Large intestine (tissue), 3 donors: ENCODE results near the gene LGALS7. TPM values are rescaled to one million over a fixed set of nuclear protein-coding genes. Genes with fewer than 3 reads are reported as not detected.
A peak's percentile ranks its signal among the peaks of the same experiment; 100 is the strongest.

Experiments
- DNase-seq, 2 donors: peaks; one replicate each; pipeline versions ENCODE4 v3.0.0 to v3.0.0-alpha.2; 2013
- H3K27ac ChIP-seq: one replicate; pipeline ENCODE4 v1.5.1; 2013; ENCODE audit warnings: low read length
- H3K27me3 ChIP-seq: 2 replicates; pipeline ENCODE4 v1.6.1; 2013; ENCODE audit warnings: low read length; ENCODE audit not compliant: control insufficient read depth, insufficient read depth
- H3K36me3 ChIP-seq: 2 replicates; pipeline ENCODE4 v1.6.1; 2013; ENCODE audit warnings: low read length; ENCODE audit not compliant: control insufficient read depth, insufficient read depth
- H3K4me1 ChIP-seq: one replicate; pipeline ENCODE4 v1.6.1; 2013; ENCODE audit warnings: low read length; ENCODE audit not compliant: control insufficient read depth, insufficient read depth
- H3K4me3 ChIP-seq: one replicate; pipeline ENCODE4 v1.5.1; 2013; ENCODE audit warnings: low read length
- H3K9me3 ChIP-seq: one replicate; pipeline ENCODE4 v1.6.1; 2013; ENCODE audit warnings: mild to moderate bottlenecking, low read depth, low read length, moderate library complexity; ENCODE audit not compliant: control insufficient read depth
- WGBS: methylation state at CpG from one replicate; pipeline ENCODE4 v1.1.5; 2013; ENCODE audit warnings: low lambda C conversion rate; ENCODE audit not compliant: insufficient coverage; 5-methylcytosine and 5-hydroxymethylcytosine counted together
- polyA plus RNA-seq: library from polyadenylated mRNA; unstranded; fragments of 120-200 nt; gene quantifications from one replicate; pipeline ENCODE4 v1.2.1, GENCODE V29; 2013

LGALS7 gene
- polyA plus RNA-seq, 1 donor: 5.6 TPM

DNA sequence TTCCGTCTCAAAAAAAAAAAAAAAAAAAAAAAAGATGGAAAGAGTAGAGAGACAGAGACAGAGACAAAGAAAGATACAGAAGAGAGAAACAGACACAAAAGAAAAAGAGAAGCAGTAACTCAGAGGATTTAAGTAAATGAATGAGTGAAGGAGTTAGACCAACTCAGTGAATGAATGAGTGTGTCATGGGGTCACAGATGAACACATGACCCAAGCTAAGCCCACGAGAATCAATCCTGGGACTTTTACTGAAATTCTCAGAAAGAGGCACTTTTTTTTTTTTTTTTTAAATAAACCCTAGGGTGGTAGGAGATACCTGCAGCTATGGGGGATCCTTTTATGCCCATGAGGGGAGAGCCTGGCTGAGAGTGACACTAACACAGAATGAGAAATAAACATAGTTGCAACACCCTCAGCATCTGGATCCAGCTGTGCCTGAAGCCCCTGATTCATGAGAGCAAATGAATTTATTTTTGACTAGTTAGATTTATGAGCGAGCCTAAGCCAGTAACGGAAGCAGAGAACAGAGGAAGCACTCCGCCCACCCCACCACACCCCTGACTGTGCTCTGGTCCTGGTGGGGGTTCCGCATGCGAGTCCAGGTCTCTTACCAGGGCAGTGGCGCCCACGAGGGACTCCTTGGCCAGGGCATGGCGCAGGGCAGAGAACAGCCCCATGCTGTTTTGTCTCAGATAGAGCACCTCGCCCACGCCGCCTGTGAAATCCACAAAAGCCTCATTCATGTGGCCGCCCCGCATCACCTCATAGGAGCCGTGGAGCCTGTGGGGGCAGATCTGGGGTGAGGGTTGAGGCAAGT, 33.7 kb downstream of the LGALS7 start:
- Histone ChIP-seq H3K4me3 (no peak overlapping the region), H3K9me3 (peaks cover 6% of the 10 kb centered on the region), H3K4me1 (peaks cover 8% of the 10 kb centered on the region), H3K27me3 (no peaks in the 10 kb centered on the region), H3K36me3 (no peaks in the 10 kb centered on the region), H3K27ac (no peak overlapping the region)
- no peak for DNase-seq
- no CpG with 5 or more reads among the region's 16 CpGs for WGBS

- peaks cover 8% of the 10 kb centered on the region for H3K36me3 ChIP-seq
- WGBS: no CpG with 5 or more reads among the region's 21 CpGs
- H3K9me3 ChIP-seq: peaks cover 6% of the 10 kb centered on the region
- H3K27me3 ChIP-seq: no peaks in the 10 kb centered on the region
- peaks cover 21% of the 10 kb centered on the region for H3K4me1 ChIP-seq
- DNase-seq: no peak
- no peak overlapping the region for H3K27ac ChIP-seq
- no peak overlapping the region for H3K4me3 ChIP-seq
Measured at GRCh38 chr19:38737921-38738737, 35.2 kb downstream of the LGALS7 start.

DNA sequence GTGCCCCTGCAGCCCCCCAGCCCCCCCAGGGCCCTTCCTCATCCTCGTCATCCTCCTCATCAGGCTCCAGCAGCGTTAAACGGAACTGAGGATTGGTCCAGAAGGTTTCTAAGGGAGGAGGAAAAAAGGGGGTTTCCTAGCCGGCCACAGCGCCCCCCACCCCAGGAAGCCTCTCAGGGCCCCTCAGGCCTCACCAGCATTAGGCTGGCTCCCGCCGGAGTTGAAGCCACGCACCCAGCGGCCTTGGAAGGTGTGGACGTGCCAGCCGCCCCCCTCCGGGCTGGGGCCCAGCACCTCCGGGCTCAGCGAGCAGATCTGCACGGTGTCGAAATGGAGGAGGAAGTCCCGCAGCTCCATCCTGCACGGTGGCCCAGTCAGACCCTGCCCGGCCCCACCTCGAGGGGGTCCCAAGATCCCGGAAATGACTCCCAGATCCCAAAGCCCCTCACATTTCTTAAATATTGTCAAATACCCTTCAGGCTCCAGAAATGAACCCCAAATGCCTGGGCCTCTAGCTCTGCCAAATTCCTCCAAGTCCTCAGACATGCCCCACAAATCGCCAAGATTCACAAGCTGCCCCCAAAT, 35.9 kb downstream of the LGALS7 start:
- no peak for DNase-seq
- Histone ChIP-seq H3K4me1 (peaks cover 23% of the 10 kb centered on the region), H3K36me3 (peaks cover 12% of the 10 kb centered on the region), H3K27me3 (no peaks in the 10 kb centered on the region), H3K4me3 (no peak overlapping the region), H3K9me3 (peaks cover 6% of the 10 kb centered on the region), H3K27ac (no peak overlapping the region)
- WGBS: 100% methylated on average over 1 of the region's 22 CpGs

DNA sequence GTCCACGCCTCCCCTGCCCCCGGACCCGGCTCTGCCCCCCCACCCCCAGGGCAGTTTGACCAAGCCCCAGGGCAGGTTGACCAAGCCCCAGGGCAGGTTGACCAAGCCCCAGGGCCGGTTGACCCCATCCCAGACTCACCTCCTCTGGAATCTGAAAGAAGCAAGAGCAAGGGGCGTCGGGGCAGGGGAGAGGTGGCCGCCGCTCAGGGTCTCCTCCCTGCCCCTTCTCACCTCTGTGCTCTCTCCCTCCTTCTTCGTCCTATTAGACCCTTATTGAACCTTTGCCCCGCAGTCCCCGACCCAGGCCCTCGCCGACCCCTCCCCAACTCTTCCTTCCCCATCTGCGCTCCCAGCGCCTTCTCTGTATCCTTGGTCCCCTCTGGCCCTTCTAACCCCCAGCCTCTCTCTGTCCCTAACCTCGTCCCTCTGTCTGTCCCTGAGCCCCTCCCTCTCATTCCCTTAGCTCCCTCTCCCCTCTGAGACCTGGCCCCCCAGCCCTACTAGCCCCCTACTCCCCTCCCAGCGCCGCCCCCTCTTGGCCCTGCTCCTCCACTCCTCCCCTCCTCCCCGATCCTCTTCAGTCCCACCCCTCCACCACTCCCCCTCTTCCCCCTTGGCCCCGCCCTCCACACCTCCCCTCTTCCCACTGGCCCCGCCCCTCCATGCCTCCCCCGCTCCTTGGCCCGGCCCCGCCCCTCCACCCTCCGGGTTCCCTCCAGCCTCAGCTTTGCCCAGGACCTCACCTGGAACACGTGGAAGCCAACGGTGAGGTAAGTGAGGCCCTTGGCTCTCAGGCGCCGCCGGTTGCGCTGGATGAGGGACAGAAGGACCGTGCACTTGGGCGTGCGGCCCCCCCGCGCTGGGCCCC, 36.7 kb downstream of the LGALS7 start:
- no peaks in the 10 kb centered on the region for H3K27me3 ChIP-seq
- WGBS: 0% methylated on average over 4 of the region's 36 CpGs
- H3K36me3 ChIP-seq: peaks cover 16% of the 10 kb centered on the region
- H3K9me3 ChIP-seq: peaks cover 6% of the 10 kb centered on the region
- H3K4me3 ChIP-seq: peak overlapping the region; percentile 56
- DNase-seq: peak; percentile 84 to 88
- peaks cover 27% of the 10 kb centered on the region for H3K4me1 ChIP-seq
- H3K27ac ChIP-seq: peak overlapping the region; percentile 77

GRCh38 chr19:38736036-38736412, 37.3 kb downstream of the LGALS7 start:
- Histone ChIP-seq H3K27ac (peak overlapping the region; percentile 77), H3K27me3 (no peaks in the 10 kb centered on the region), H3K4me3 (peak overlapping the region; percentile 56), H3K4me1 (peaks cover 30% of the 10 kb centered on the region), H3K36me3 (peaks cover 22% of the 10 kb centered on the region), H3K9me3 (peaks cover 6% of the 10 kb centered on the region)
- peak; percentile 64 to 73 for DNase-seq
- no CpG with 5 or more reads among the region's 42 CpGs for WGBS

DNA sequence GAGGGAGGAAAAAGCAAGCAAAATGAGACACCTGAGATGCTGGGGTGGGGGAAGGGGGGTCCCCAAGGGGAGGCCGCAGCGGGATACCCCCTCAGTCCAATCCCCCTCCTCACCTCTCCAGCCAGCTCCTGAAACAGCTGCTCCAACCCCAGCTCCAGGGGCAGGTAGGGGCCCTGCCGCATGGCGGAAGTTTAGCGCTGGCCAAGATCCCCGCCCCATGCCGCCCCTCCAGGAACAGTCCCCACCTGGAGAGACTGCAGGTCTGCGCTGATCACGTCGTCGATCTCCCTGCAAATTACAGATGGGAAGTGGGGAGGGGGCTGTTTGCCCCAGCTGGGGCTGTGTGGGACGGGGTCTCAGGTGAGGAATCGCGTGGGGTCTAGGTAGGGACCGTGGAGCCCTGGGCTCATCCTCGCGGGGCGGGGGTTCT, 38.0 kb downstream of the LGALS7 start:
- Histone ChIP-seq H3K27ac (peak overlapping the region; percentile 77), H3K9me3 (peaks cover 6% of the 10 kb centered on the region), H3K36me3 (peaks cover 30% of the 10 kb centered on the region), H3K27me3 (no peaks in the 10 kb centered on the region), H3K4me1 (peaks cover 33% of the 10 kb centered on the region), H3K4me3 (peak overlapping the region; percentile 79)
- peak in 1 of 2 donors; percentile 75 for DNase-seq
- no CpG with 5 or more reads among the region's 18 CpGs for WGBS

DNA sequence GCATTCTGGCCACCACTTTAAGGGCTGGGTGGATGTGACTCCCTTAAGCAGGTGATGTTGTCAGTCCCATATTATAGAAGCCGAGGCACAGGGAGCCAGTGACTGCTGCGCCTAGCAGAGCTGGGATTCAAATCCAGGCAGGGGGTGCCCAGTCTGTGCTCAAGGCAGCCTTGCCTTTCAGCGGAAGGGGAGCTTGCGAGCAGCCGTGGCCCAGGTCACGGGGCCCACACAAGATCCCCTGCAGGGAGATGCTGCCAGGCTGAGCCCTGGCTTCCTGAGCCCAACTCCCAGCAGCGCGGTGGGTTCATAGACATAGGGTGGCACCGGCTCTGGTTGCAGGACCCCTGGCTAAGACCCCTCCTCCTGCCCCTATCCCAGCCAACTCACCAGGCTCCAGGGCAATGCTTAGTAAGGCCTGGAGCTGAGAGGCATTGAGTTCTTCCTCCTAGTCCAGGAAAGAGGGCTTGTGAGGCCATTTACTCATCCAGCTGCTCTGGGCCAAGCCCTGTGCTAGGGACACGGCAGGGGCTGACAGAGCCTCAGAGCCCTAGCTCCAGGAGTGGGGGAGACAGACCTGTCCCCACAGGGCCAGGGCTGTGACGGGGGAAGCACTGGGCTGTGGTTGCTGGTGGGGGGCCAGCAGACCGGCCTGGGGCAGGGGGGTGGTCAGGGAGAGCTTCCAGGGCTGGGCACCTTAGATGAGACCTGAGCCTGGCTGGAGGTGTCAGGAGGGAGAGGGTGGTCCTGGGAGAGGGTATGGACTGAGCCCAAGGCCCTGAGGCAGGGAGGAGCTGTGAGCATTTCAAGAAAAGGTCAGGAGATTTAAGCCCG, 38.7 kb downstream of the LGALS7 start:
- Histone ChIP-seq H3K4me3 (peak overlapping the region; percentile 79), H3K36me3 (peaks cover 35% of the 10 kb centered on the region), H3K27ac (peak overlapping the region; percentile 77), H3K9me3 (peaks cover 6% of the 10 kb centered on the region), H3K27me3 (no peaks in the 10 kb centered on the region), H3K4me1 (peaks cover 36% of the 10 kb centered on the region)
- no CpG with 5 or more reads among the region's 13 CpGs for WGBS
- peak in 1 of 2 donors; percentile 55 for DNase-seq

DNA sequence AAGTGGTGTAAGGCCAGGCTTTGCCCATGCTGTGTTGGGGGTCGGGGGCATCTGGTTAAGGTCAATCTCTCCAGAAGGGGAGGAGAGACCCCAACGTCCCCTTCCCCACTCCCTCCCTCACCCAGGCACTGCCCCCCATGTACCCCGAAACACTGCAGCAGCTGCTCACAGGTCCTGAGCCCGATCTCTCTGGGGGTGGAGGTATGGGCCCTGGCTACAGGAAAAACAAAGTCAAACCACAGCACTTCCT, 39.2 kb downstream of the LGALS7 start:
- WGBS: no CpG with 5 or more reads among the region's 4 CpGs
- H3K27ac ChIP-seq: peak overlapping the region; percentile 77
- peaks cover 39% of the 10 kb centered on the region for H3K36me3 ChIP-seq
- peak overlapping the region; percentile 79 for H3K4me3 ChIP-seq
- no peak for DNase-seq
- H3K9me3 ChIP-seq: peaks cover 6% of the 10 kb centered on the region
- H3K4me1 ChIP-seq: peaks cover 37% of the 10 kb centered on the region
- H3K27me3 ChIP-seq: no peaks in the 10 kb centered on the region

DNA sequence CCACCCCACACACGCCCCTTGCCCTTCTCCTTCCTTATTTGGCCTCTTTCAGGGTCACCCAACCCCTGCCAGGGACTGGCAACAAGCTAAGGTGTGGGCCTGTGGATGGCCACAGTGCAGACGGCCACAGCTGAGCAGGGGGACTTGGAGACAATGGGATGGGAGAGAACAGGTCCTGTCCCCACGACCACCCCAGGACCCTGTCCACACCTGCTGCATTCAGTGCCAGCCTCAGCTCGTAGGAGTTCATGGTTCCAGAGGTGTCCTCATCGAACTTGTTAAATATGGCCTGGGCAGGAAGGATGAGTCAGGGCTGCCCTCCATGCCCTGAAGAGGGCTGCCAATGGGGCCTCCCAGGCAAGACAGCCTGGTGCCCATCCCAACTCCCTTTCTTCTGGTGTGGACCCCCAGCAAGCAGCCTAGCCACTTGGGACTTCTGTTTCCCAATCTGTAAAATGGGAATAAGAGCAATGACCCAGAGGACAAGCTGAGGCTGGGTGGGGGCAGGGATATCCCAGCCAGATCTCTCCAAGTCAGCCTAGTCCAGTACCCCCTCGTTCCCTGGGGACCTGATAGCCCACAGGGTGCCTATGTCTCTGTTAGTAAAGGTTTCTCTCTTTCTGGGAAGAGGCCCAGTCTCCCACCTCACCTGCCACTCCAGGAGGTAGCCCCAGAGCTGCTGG, 39.7 kb downstream of the LGALS7 start:
- H3K9me3 ChIP-seq: peaks cover 6% of the 10 kb centered on the region
- DNase-seq: peak in 1 of 2 donors; percentile 32
- peaks cover 38% of the 10 kb centered on the region for H3K4me1 ChIP-seq
- no peaks in the 10 kb centered on the region for H3K27me3 ChIP-seq
- peak overlapping the region; percentile 79 for H3K4me3 ChIP-seq
- peak overlapping the region; percentile 77 for H3K27ac ChIP-seq
- H3K36me3 ChIP-seq: peaks cover 44% of the 10 kb centered on the region
- no CpG with 5 or more reads among the region's 6 CpGs for WGBS
